H1 (cell line): ENCODE data around the gene MRPL34. TPM values are rescaled to one million over a fixed set of nuclear protein-coding genes. Genes with fewer than 3 reads are reported as not detected.
A peak's percentile ranks its signal among the peaks of the same experiment; 100 is the strongest.

Source experiments
- CTCF ChIA-PET: fragments of 300-600 bp; sonication (Branson Sonifier 250); formaldehyde crosslinking; loops from one replicate; lab custom pipeline; 2021; ENCODE audit not compliant: partially characterized antibody; lab: Charles Lee
- POLR2A ChIA-PET: fragments of 300-600 bp; sonication (Branson Sonifier 250); formaldehyde crosslinking; loops from one replicate; lab custom pipeline; 2021; ENCODE audit warnings: inconsistent platforms; ENCODE audit not compliant: partially characterized antibody; lab: Charles Lee
- DNase-seq, 2 experiments: peaks; one replicate each; pipeline versions ENCODE4 v3.0.0 to v3.0.0-alpha.2; 2010 to 2022; ENCODE audit warnings: low spot score in 2 of 2, low read depth in 1 of 2, mixed read lengths in 1 of 2
- FAIRE-seq: peaks from 2 replicates; lab custom pipeline; 2011; peaks lifted over from hg19 to GRCh38; lab: Jason Lieb, UNC
- H2AFZ ChIP-seq: 2 replicates; pipeline ENCODE4 v1.8.1; 2012; ENCODE audit warnings: low read length, inconsistent platforms
- H2AK5ac ChIP-seq: 2 replicates; pipeline ENCODE4 v1.6.1; 2013; ENCODE audit warnings: low read depth, low read length
- H2BK120ac ChIP-seq: replicated peaks from 2 replicates; pipeline ENCODE3; 2013; ENCODE audit warnings: low read depth, low read length, inconsistent platforms
- H2BK12ac ChIP-seq: 2 replicates; pipeline ENCODE4 v1.6.1; 2013; ENCODE audit warnings: low read depth, low read length
- H2BK15ac ChIP-seq: 2 replicates; pipeline ENCODE4 v1.6.1; 2013; ENCODE audit warnings: low read length
- H2BK20ac ChIP-seq: 2 replicates; pipeline ENCODE4 v1.6.1; 2013; ENCODE audit warnings: low read length
- H2BK5ac ChIP-seq: 2 replicates; pipeline ENCODE4 v1.6.1; 2013; ENCODE audit warnings: low read depth, low read length
- H3K14ac ChIP-seq: 2 replicates; pipeline ENCODE4 v1.6.1; 2013; ENCODE audit warnings: inconsistent platforms; ENCODE audit not compliant: insufficient read length
- H3K18ac ChIP-seq: 2 replicates; pipeline ENCODE4 v1.6.1; 2013; ENCODE audit warnings: low read length; ENCODE audit errors: extremely low read depth
- H3K23ac ChIP-seq: 2 replicates; pipeline ENCODE4 v1.6.1; 2013; ENCODE audit warnings: inconsistent platforms; ENCODE audit not compliant: insufficient read length
- H3K23me2 ChIP-seq: 2 replicates; pipeline ENCODE4 v1.6.1; 2013; ENCODE audit warnings: low read depth, low read length
- H3K27ac ChIP-seq: 2 replicates; pipeline ENCODE4 v1.6.1; 2011; ENCODE audit warnings: low read depth, low read length, inconsistent platforms
- H3K27me3 ChIP-seq, 4 experiments: replicated peaks in 1 of 4; 1 replicate in 1 of 4; 2 replicates in 3 of 4; pipeline versions ENCODE4 v1.6.1 to v1.8.1; 2011 to 2013; ENCODE audit warnings: low read length in 3 of 4, mild to moderate bottlenecking in 3 of 4, inconsistent platforms in 2 of 4, mixed read lengths in 2 of 4, moderate library complexity in 1 of 4; ENCODE audit not compliant: control insufficient read depth in 3 of 4, insufficient read depth in 3 of 4; ENCODE audit errors: extremely low read depth in 1 of 4
- H3K36me3 ChIP-seq, 4 experiments: 2 replicates each; pipeline versions ENCODE4 v1.6.1 to v1.8.1; 2011 to 2013; ENCODE audit warnings: mild to moderate bottlenecking in 4 of 4, low read length in 3 of 4, moderate library complexity in 2 of 4, control low read depth in 1 of 4, inconsistent platforms in 1 of 4; ENCODE audit not compliant: insufficient read depth in 4 of 4, control insufficient read depth in 2 of 4
- H3K4ac ChIP-seq: replicated peaks from 2 replicates; pipeline ENCODE3; 2013; ENCODE audit warnings: low read length, low read depth, mixed read lengths, inconsistent platforms; ENCODE audit not compliant: insufficient read length
- H3K4me1 ChIP-seq, 4 experiments: replicated peaks in 1 of 4; 1 replicate in 1 of 4; 2 replicates in 3 of 4; pipeline versions ENCODE4 v1.6.1 to v1.8.1; 2011 to 2013; ENCODE audit warnings: low read length in 3 of 4, inconsistent platforms in 2 of 4, mixed read lengths in 1 of 4; ENCODE audit not compliant: insufficient read depth in 4 of 4, control insufficient read depth in 3 of 4
- H3K4me2 ChIP-seq, 2 experiments: 2 replicates each; pipeline versions ENCODE4 v1.6.1 to v1.8.1; 2011 to 2013; ENCODE audit warnings: low read depth in 2 of 2, low read length in 2 of 2, control low read depth in 1 of 2, inconsistent platforms in 1 of 2, mild to moderate bottlenecking in 1 of 2; ENCODE audit not compliant: insufficient read depth in 1 of 2
- H3K4me3 ChIP-seq, 4 experiments: fragments of 200-600, 300-600 bp in 1 of 4; sonication (generic), shearing (Covaris generic), sonication (Bioruptor Twin) in 1 of 4; 2 replicates each; pipeline versions ENCODE4 v1.5.1 to v1.8.1; 2011 to 2016; ENCODE audit warnings: low read length in 4 of 4, low read depth in 3 of 4, control low read depth in 2 of 4, inconsistent platforms in 2 of 4, mild to moderate bottlenecking in 2 of 4, mixed read lengths in 1 of 4, moderate library complexity in 1 of 4; ENCODE audit not compliant: insufficient read depth in 2 of 4; ENCODE audit errors: extremely low read depth in 1 of 4
- H3K56ac ChIP-seq: replicated peaks from 2 replicates; pipeline ENCODE3; 2013; ENCODE audit warnings: low read depth, mild to moderate bottlenecking, mixed read lengths, low read length, inconsistent platforms; ENCODE audit not compliant: insufficient read length
- H3K79me1 ChIP-seq: 2 replicates; pipeline ENCODE4 v1.6.1; 2013; ENCODE audit warnings: low read depth, low read length, control low read depth
- H3K79me2 ChIP-seq, 2 experiments: 2 replicates each; pipeline versions ENCODE4 v1.6.1 to v1.8.1; 2012 to 2013; ENCODE audit warnings: low read length in 2 of 2, mild to moderate bottlenecking in 2 of 2, inconsistent platforms in 1 of 2; ENCODE audit not compliant: insufficient read depth in 2 of 2, control insufficient read depth in 1 of 2
- H3K9ac ChIP-seq, 4 experiments: replicated peaks in 1 of 4; 1 replicate in 1 of 4; 2 replicates in 3 of 4; pipeline versions ENCODE4 v1.6.1 to v1.8.1; 2011 to 2013; ENCODE audit warnings: low read depth in 3 of 4, low read length in 3 of 4, control low read depth in 2 of 4, mild to moderate bottlenecking in 2 of 4, moderate library complexity in 2 of 4, inconsistent platforms in 1 of 4; ENCODE audit errors: extremely low read depth in 1 of 4
- H3K9me3 ChIP-seq, 2 experiments: 2 replicates each; pipeline versions ENCODE4 v1.6.1 to v1.8.1; 2012 to 2013; ENCODE audit warnings: mild to moderate bottlenecking in 2 of 2, moderate library complexity in 2 of 2, control low read depth in 1 of 2, inconsistent platforms in 1 of 2, low read depth in 1 of 2, low read length in 1 of 2, mixed read lengths in 1 of 2; ENCODE audit not compliant: insufficient read depth in 2 of 2
- H4K20me1 ChIP-seq, 2 experiments: replicated peaks in 1 of 2; 2 replicates each; pipeline versions ENCODE3 to v1.8.1; 2011 to 2013; ENCODE audit warnings: inconsistent platforms in 2 of 2, low read length in 2 of 2, mild to moderate bottlenecking in 1 of 2; ENCODE audit not compliant: insufficient read depth in 2 of 2, control insufficient read depth in 1 of 2
- H4K5ac ChIP-seq: 2 replicates; pipeline ENCODE4 v1.6.1; 2013; ENCODE audit warnings: low read length, low read depth, mixed read lengths, inconsistent platforms; ENCODE audit not compliant: insufficient read length
- H4K8ac ChIP-seq: 2 replicates; pipeline ENCODE4 v1.8.0; 2013; ENCODE audit warnings: mild to moderate bottlenecking, moderate library complexity, low read length, inconsistent platforms; ENCODE audit not compliant: insufficient read depth; ENCODE audit errors: extremely low read depth
- H4K91ac ChIP-seq: replicated peaks from 2 replicates; pipeline ENCODE3; 2013; ENCODE audit warnings: low read length, mixed read lengths, inconsistent platforms; ENCODE audit not compliant: insufficient read length
- BCL11A ChIP-seq, 2 experiments: IDR thresholded peaks; one replicate each; pipeline ENCODE4 v1.6.1; 2011; ENCODE audit warnings: low read depth in 2 of 2, low read length in 2 of 2, mild to moderate bottlenecking in 2 of 2
- CBX8 ChIP-seq: fragments of 300-800, 300-1000 bp; sonication (generic); IDR thresholded peaks from 2 replicates; pipeline ENCODE4 v1.7.1; 2016; ENCODE audit warnings: low read depth, low read length, borderline replicate concordance
- JUND ChIP-seq: IDR thresholded peaks from 2 replicates; pipeline ENCODE4 v1.6.1; 2011; ENCODE audit warnings: mild to moderate bottlenecking, improper control_type of control experiment, low read length
- MAFK ChIP-seq: IDR thresholded peaks from 2 replicates; pipeline ENCODE4 v1.6.1; 2012; ENCODE audit warnings: low read depth, mild to moderate bottlenecking, improper control_type of control experiment, low read length
- POLR2A ChIP-seq, 2 experiments: IDR thresholded peaks; 1 replicate in 1 of 2; 2 replicates in 1 of 2; pipeline ENCODE4 v1.6.1; 2011; ENCODE audit warnings: low read depth in 2 of 2, low read length in 2 of 2, mild to moderate bottlenecking in 2 of 2; ENCODE audit errors: control extremely low read depth in 1 of 2
- SAP30 ChIP-seq: fragments of 300-600 bp; sonication (generic); IDR thresholded peaks from 2 replicates; pipeline ENCODE4 v1.7.1; 2012; ENCODE audit warnings: low read length, moderate library complexity, mild to moderate bottlenecking, inconsistent platforms; ENCODE audit not compliant: insufficient read depth, insufficient replicate concordance
- SIN3A ChIP-seq, 2 experiments: IDR thresholded peaks in 1 of 2; conservative IDR thresholded peaks in 1 of 2; 2 replicates each; pipeline ENCODE4 v1.6.1; 2011 to 2012; ENCODE audit warnings: low read length in 2 of 2, improper control_type of control experiment in 1 of 2, low read depth in 1 of 2, mild to moderate bottlenecking in 1 of 2
- SP2 ChIP-seq: IDR thresholded peaks from 2 replicates; pipeline ENCODE4 v1.6.1; 2012; ENCODE audit warnings: mild to moderate bottlenecking, low read length, inconsistent platforms
- TAF1 ChIP-seq: IDR thresholded peaks from 2 replicates; pipeline ENCODE4 v1.6.1; 2011; ENCODE audit warnings: mild to moderate bottlenecking, low read depth, low read length
- TBP ChIP-seq: IDR thresholded peaks from 2 replicates; pipeline ENCODE4 v1.6.1; 2011; ENCODE audit warnings: low read depth, low read length, improper control_type of control experiment
- TCF12 ChIP-seq: IDR thresholded peaks from 2 replicates; pipeline ENCODE4 v1.6.1; 2011; ENCODE audit warnings: low read depth, mild to moderate bottlenecking, low read length
- USF2 ChIP-seq: IDR thresholded peaks from 2 replicates; pipeline ENCODE4 v1.6.1; 2011; ENCODE audit warnings: low read length, improper control_type of control experiment
- WGBS, 2 experiments: shearing (Covaris generic) in 1 of 2; methylation state at CpG; one replicate each; pipeline versions ENCODE4 v1.1.6 to v1.1.7; 2013 to 2015; ENCODE audit warnings: low lambda C conversion rate in 2 of 2, mixed read lengths in 2 of 2, inconsistent platforms in 1 of 2, low coverage in 1 of 2, missing lambda C conversion rate in 1 of 2; ENCODE audit not compliant: insufficient replicate concordance in 2 of 2, insufficient coverage in 1 of 2, insufficient read length in 1 of 2; ENCODE audit errors: extremely low coverage in 1 of 2, missing lambda C conversion rate in 1 of 2; 5-methylcytosine and 5-hydroxymethylcytosine counted together
- polyA plus RNA-seq, 7 experiments: library from polyadenylated mRNA; depleted of rRNA in 3 of 7; stranded (reverse) in 5 of 7; unstranded in 2 of 7; fragments of >200 nt in 5 of 7; fragments of 200-250 nt in 2 of 7; gene quantifications; 1 replicate in 5 of 7; 2 replicates in 1 of 7; 4 replicates in 1 of 7; pipeline versions ENCODE4 v1.2.1 to v1.2.3, GENCODE V29; 2011 to 2013; ENCODE audit warnings: missing spikeins in 2 of 7, mixed read lengths in 2 of 7
- total RNA-seq: library from RNA; stranded (reverse); fragmentation: NEBNext Ultra II Directional; extraction: Animal tissue kit (Norgen Biotek cat#: 25700); gene quantifications from 2 replicates; pipeline ENCODE4 v1.2.1, GENCODE V29; 2021

MRPL34 gene
- total and polyA plus RNA-seq, 2 of the 8 experiments (the other 6 are each of a cell fraction or from before 2014, with no cell fraction given) = 91.9 to 99.6 TPM

- POLR2A ChIA-PET = interaction anchor here (2.1 to 17.1 kb wide), 2 partner anchors 10 to 20 kb away, joined by 4 to 329 read pairs; partner anchors contain the start of genes ABHD8, DDA1 and MRPL34
- Histone ChIP-seq H2BK20ac (no peak overlapping the region), H2BK120ac (no peak overlapping the region), H3K18ac (no peak overlapping the region), H2BK5ac (no peak overlapping the region), H4K91ac (no peak overlapping the region), H2BK12ac (no peak overlapping the region), H4K20me1 (peaks cover 0 to 14% of the 10 kb centered on the region in 2 experiments), H3K27me3 (no peaks in the 10 kb centered on the region; a peak in 1 of 7 replicates), H3K23ac (no peak overlapping the region), H3K14ac (no peak overlapping the region), H3K27ac (no peak overlapping the region), H3K4me3 (no peak overlapping the region), H3K79me1 (0 out of 2 replicates have a peak, but pooled peaks cover 2% of the 10 kb centered on the region), H3K79me2 (no peaks in the 10 kb centered on the region), H3K36me3 (peaks cover 0 to 3% (median 0%) of the 10 kb centered on the region in 4 experiments; a peak in 1 of 8 replicates), H3K4ac (no peak overlapping the region), H4K5ac (no peak overlapping the region), H4K8ac (0 out of 2 replicates have a peak overlapping the region, but pooled peaks have one; percentile 46), H2AK5ac (no peak overlapping the region), H3K4me2 (no peak overlapping the region), H3K9me3 (no peaks in the 10 kb centered on the region), H3K9ac (no peak overlapping the region), H3K23me2 (peaks cover 15% of the 10 kb centered on the region), H2BK15ac (no peak overlapping the region), H3K56ac (no peak overlapping the region), H2AFZ (no peak overlapping the region), H3K4me1 (peaks cover 0 to 34% (median 24%) of the 10 kb centered on the region in 4 experiments; a peak in 6 of 7 replicates)
- WGBS, 2 experiments = 83% methylated on average over 13 of the region's 13 CpGs; no CpG with 5 or more reads in 1 of the 2 experiments
- CTCF ChIA-PET = interaction anchor here (1.2 to 2.3 kb wide), 3 partner anchors 9 to 49 kb away, joined by 3 to 6 read pairs (median 5); partner anchors contain the start of gene MRPL34
- FAIRE-seq = no peak
- no peak for DNase-seq
- TF ChIP-seq MAFK (no peak), SP2 (no peak), JUND (no peak), SAP30 (no peak), BCL11A (IDR thresholded peaks at IDR 0.05; ENCODE audit: low read depth in 2 of 2, low read length in 2 of 2) (no peak), TAF1 (no peak), TBP (no peak), TCF12 (no peak), CBX8 (no peak), SIN3A (conservative IDR thresholded peaks at IDR 0.05 in 1 of 2, IDR thresholded peaks at IDR 0.05 in 1 of 2; ENCODE audit: low read depth in 1 of 2, low read length in 2 of 2) (no peak), USF2 (no peak), POLR2A (IDR thresholded peaks at IDR 0.05; ENCODE audit: control extremely low read depth in 1 of 2, low read depth in 2 of 2, low read length in 2 of 2) (no peak)
These were observed 25.4 kb downstream of the MRPL34 start for GRCh38 chr19:17331045-17331558.
